GM18873 (cell line): ENCODE measurements around the gene DAZL.
"Not testable (repeated sequence)": the region's sequence is repeated elsewhere in the genome, so short reads cannot be mapped to it uniquely, and the experiment has no call there.

Experiments
- ATAC-seq: cut with Tn5 transposase; IDR thresholded peaks from one replicate; pipeline ENCODE4 v1.9.1; 2021; ENCODE audit warnings: mild to moderate bottlenecking, moderate library complexity, moderate number of reproducible peaks; ENCODE audit not compliant: unreplicated experiment, low FRiP score

Gene DAZL, protein sequence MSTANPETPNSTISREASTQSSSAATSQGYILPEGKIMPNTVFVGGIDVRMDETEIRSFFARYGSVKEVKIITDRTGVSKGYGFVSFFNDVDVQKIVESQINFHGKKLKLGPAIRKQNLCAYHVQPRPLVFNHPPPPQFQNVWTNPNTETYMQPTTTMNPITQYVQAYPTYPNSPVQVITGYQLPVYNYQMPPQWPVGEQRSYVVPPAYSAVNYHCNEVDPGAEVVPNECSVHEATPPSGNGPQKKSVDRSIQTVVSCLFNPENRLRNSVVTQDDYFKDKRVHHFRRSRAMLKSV

DNA sequence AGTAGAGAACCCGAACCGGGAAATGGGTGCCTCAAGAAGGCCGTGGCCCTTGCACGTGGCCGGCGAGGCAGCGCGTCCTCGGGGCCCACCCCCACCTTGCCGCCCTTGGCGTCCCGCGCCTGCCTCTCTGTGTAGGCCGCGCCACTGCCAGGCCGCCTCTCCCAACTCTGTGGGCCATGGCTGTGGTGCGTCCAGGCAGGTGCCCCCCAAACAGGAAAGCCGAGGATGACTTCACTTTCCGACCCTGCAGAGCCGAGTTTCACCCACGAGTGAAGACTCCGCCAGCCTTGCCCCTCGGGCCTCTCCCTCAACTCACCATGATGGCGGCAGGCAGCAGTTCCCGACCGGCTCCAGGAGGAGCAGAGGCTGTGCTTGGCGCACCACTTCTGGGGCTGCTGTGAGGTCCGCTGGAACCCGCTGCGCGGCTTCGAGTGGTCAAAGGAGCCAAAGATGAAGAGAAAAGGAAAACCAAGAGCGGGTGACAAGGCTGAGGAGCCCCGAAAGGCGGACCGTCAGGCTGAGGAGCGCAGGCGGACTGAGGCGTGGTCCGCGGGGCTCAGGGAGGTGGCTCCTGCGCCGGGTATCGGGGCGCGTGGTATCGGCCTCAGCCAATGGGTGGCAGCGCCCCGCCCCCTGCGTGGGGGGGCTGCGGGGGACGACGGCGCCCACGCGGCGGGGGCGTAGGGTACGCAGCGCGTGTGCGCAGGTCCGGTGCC is at the start of gene DAZL:
DAZL (minus strand) TSS at position 537 of the 716 bp plus-strand sequence; CDS start at position 319, 218 bp downstream.
- no peak for ATAC-seq

DNA sequence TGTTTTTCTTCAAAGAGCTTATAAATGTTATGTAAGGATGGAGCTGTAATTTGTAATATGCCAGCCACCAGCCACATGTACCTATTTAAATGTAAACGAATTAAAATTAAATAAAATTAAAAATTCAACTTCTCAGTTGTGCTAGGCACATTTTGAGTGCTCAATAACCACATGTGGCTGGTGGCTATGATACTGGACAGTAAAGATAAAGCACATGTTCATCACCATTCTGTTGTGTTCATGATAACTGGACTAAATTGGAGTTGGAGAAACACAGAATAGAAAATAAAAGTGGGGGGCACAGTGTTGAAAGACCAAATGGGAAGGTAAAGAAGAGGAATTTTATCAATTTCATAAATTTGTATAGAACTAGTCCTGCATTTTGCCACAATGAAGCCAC is 49.8 kb upstream of the DAZL start:
- no peak for ATAC-seq

DNA sequence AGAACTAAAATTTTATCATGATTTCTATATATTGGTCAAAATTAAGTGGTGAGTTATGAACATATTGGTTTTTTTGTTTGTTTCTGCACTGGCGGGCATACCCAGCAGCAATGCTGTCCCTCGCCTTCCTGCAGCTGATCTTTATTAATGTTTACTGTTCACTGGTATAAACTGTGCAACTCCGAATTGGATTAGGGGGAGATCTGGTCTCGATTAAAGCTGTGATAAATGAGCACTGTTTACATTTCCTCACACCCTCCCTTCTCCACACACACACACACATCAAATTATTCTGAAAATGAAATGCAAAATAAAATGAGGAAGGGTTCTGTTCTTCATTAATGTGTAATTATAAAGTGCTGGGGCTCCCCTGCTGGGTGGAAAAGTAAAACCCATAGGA is 48.5 kb upstream of the DAZL start:
- ATAC-seq, result no peak

DNA sequence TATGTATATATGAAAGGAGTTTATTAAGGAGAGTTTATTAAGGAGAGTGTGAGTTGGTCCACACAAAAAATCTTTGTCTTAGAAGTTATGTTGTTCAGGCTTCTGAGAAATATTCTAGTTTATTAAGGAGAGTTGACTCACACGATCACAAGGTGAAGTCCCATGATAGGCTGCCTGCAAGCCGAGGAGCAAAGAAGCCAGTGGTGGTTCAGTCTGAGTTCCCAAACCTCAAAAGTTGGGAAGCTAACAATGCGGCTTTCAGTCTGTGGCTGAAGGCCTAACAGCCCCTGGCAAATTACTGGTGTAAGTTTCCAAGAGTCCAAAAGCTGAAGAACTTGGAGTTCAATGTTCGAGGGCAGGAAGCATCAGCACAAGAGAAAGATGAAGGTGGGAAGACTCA is 42.4 kb upstream of the DAZL start:
- no peak for ATAC-seq

DNA sequence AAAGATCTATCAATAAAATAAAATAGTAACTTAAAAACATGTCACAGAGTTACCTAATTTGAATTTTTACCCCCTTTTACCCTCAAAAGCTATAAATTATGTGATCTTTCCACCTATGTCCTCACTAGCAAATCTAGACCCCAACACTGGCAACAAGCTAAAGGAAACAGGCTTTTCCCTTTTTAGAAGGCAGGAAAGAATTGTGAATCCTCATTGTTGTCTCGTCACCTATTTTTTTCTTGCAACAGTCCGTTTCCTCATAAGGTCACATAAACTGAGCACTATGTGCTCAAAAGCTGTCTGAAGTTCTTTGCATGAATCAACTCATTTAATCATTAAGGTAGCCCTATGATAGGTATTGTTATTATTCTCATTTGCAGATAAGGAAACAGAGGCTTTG is 34.6 kb upstream of the DAZL start:
- no peak for ATAC-seq

DNA sequence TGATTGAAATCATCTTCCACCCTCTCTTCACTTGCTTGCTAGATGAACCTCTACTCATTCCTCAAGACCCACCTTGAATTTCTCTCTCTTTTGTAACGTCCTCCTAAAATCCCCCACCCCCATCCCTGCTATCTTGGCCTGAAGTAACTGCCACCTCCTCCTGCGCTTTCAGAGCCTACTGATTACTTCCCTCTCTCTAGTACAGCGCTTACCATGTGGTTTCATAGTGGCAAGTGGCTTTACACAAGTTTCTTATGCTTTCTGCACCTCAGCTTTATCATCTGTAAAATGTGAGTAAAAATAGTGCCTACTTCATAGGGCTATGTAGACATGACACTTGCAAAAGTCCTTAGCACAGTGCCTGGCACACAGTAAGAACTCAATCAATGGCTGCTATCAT is 28.7 kb upstream of the DAZL start:
- ATAC-seq, result no peak

DNA sequence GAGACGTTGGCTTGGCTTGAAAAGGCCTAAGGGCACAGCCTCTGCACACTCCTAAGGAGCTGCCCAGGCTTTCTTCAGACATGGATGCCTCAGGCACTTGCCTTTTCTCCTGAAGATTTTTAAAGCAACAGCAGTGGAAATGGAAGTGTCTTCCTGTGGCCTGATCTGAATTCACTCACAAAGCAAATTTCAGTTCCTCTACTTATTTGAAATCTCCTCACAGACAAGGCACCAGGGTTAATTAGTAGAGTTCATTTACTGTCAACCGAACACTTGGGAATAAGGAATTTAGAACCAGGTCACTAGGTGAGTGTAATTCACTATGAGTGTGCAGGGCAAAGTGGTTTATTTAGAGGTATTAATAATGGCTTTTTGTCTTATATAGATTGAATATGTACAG is 27.2 kb upstream of the DAZL start:
- no peak for ATAC-seq

DNA sequence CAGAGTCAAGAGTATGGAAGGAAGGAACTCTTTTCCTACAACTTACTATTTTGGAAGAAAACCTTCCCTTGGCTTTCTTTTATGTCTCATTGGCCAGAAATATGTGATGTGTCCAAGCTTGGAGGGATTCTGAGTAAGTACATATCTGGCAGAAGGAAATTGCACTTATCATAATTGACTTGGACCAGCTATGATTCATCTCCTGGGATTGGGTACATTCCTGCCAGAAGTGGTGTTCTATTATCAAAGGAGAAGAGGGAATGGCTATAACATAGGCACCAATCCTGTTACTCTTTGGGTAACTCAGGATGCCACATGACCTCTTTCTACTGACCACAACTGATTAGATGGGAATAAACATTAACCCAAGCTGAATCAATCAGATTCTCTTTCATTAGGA is 13.5 kb upstream of the DAZL start:
- no peak for ATAC-seq

DNA sequence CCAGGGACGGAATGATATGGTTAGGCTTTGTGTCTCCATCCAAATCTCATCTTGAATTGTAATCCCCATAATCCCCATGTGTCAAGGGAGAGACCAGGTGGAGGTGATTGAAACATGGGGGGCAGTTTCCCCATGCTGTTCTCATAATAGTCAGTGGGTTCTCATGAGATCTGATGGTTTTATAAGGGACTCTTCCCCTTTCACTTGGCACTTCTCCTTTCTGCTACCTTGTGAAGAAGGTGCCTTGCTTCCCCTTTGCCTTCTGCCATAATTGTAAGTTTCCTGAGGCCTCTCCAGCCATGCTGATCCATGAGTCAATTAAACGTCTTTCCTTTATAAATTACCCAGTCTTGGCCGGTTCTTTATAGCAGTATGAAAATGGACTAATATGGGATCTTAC is 11.9 kb upstream of the DAZL start:
- ATAC-seq, result not testable (repeated sequence)

DNA sequence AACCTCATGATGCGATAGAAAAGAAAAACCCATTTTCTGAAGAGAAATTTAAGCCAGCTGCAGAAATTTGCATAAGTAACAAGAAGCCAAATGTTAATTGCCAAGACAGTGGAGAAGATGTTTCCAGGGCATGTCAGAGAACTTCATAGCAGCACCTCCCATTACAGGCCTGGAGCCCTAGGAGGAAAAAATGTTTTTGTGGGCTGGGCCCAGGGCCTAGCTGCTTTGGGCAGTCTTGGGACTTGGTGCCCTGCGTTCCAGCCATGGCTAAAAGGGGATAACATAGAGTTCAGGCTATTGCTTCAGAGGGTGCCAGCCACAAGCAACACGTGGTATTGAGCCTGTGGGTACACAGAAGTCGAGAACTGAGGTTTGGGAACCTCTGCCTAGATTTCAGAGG is 10.9 kb upstream of the DAZL start:
- ATAC-seq, result no peak

DNA sequence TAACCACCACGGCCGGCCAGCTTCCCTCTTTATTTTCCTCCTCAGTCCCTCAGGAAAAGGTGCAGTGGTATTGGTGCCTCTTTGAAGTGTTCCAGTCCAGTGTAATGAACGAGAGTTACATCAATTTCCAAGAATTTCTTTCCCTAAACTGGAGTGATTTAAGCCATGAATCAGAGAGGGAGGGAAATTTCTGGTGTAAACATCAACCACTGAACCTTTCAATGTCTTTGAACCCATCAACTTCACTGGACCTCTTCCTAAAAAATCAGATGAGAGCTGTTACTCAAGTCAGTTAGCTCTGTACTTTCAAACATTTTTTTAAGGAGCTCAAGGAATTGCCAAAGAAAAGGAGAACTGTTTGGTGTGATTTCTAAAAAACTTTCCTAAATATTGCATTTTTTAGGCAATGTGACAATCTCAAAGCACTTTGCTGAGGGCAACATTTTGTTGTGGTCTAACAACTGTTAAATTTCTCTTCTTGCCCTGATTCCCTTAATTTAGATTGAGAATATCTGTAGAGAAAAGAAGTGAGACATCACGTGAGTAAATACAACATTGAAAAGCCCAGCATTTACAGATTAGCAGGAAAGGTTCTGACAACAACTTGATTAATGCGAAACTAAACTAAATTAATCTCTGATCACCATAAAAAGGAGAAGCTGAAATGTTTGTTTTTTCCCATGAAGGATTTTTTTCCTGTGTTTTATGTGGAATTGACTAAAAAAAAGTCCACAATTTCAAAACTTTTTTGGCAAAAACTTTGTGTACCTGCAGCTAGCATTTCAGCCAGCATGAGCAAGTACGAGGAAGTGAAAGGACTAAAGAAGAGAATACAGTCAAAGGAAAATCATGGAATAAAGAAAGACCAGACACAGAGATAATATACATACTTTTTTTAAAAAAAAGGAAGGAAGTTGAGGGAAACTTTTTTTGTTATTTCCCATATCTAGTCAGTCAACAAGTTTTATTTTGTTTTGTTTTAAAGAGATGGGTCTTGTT is 9.1 kb upstream of the DAZL start:
- no peak for ATAC-seq

DNA sequence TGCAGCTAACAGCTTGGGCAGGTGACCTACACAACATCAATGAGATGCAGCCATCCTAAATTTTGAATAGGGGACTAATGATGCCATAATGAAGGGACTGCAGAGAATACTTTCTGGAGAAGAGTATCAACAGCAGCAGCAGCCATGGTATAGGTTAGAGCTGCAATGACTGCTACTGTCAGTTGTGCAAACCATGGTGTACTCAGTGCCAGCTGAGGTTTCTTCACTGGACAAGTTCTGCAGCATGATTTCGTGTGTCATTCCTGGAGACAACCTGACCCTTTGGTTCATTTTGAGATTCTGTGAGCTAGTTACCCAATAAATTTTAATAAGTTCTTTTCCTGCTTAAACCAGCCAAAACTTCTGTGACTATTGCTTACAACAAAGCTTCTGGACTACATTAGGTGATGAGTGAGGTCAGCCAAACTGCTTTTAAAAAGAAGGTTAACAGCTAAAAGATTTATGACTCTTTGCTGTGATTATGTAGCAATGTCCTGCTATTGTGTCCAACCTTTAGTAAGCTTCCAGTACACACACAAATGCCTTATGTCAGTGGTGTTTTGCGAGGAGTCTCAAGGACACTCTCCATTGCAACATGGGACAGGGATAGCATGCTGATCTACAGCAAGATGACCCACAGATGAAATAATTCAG is 4.8 kb upstream of the DAZL start:
- ATAC-seq, result no peak

DNA sequence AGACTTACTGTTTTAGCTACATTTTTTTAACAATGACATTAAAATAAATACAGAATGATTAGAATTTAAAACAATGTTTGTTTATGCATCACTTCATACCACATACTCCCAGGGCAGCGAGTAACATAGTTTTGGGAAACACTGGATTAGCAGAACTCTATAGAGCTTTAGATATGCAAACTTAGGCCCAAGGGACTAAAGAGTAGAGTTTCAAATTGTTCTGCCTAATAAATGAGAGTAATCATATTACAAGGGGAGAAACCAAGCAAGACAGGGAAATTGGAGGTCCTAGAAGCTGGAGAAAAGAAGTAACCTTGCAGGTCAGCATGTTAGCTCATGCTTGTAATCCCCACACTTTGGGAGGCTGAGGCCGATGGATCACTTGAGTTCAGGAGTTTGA is 3.6 kb upstream of the DAZL start:
- ATAC-seq, result no peak

DNA sequence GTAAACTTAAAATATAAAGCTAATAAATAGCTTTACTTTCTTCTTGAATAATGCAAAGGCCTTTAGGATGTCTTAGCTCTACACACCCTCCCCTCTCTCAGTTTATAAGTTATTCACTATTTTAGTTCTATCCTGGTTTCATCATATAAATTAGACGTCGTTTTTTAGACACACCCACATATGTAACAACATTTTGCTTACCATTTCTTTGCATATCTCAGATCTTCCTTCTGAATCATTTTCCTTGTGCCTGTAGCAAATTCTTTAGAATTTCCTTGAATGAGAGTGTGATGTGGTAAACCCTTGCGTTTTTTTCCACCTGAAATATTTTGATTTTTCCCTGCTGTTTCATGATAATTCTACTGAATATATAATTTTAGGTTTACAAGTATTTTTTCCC is 2.5 kb upstream of the DAZL start:
- ATAC-seq, result no peak

DNA sequence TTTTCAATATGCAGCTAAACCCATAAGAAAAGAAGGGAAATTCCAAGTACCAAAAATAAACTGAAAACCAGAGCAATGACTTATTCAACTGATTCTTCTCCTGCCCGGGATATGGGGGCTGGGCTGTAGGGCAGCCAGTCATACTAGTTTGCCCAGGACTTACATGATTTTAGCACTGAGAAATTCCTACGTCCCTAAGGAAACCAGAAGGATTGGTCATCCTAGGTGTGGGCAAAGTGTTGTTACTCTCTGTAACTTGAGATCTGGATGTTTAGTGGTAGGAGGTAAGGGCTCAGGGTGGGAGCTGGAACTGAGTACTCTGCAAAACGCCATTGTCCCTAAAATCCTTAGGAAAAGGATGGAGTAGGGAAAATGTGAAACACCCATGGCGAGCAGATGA is 1.2 kb upstream of the DAZL start:
- ATAC-seq, result no peak

DNA sequence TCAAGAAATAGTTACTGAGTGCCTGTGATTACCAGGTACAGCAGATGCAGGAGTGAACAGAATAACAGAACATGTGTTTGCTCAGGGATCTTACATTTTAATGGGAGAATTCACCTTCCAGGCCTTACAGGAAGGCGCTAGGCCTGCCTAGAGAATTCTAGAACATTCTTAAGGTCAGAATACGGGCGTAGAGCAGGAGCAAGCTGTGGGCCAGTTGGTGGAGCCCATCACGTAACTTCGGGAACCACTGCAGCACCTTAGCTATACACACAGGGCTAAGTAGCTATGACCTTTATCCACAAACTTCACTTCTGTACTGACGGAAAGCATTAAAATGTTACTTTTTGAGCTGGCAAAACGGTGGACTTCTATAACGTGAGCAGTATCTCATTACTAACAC is 743 bp upstream of the DAZL start:
- ATAC-seq, result no peak

DNA sequence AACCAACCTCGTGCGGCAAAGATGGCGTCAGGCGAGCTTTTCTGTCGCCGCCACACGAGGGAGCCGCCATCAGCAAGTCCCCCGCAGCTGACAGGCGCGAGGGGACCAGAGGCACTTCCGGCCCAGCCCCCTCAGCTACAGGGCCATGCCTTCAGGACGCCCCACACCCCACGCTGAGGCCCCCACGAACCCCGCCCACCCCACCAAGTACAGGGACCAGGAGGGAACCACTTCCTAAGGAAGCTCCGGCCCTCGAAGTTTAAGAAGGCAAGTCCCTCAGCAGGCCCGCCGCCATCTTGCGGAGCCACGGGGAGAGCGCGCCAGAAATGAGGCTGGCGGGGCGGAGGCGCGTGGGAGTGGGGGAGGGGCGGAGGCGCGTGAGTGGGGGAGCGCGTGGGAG is 790 bp downstream of the DAZL start:
- ATAC-seq, result no peak

DNA sequence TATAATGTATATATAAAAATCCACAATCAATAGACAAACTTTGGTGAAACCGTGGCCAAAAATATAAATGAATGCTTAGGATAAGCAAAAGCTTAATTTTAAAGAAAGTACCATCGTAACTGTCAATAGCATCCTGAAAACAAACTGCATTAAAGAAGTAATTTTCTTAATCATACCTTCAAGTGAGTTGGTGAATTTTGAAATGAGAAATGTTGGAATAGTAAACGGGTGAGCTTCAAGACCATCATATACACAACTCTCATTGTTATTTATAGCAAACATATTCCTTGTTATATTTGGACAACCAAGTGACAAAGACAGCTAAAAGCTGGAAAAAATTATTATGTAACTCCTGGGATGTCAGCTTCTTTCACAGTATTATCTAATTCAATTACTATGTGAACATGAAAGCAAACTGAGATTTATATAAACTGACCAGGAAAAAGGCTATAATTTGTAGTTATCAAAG is 3.7 kb downstream of the DAZL start:
- no peak for ATAC-seq

DNA sequence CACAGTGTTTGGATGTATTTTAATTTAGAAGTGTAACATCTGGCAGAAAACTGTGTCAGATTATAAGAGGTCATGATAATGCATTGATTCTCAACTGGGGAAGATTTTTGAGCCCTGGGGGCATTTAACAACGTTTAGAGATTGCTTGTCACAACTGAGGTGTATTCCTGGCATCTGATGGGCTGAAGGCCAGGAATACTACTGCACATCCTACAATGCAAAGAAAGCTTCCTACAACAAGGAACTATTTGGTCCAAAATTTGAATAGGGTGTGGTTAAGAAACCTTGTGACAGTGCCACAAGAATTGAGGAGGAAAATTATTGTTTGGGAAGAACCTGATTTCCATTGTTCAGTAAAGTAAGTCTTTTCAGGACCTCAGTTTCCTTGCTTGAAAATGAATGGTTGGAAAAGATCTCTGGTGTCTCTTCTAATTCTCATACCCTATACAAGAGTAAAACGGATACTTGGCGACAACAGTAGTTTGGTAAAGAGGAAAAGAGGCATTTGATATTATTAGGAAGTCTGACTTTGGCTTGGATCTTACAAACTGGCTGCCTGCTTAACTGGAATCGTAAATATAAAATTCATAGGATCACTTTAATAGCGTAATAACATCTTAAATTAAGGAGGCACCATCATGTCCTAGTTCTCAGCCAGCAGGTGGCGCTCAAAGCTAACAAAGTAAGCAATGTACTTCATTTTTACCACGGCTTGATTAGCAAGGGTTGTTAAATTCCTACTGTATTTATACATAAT is 4.3 kb downstream of the DAZL start:
- no peak for ATAC-seq

DNA sequence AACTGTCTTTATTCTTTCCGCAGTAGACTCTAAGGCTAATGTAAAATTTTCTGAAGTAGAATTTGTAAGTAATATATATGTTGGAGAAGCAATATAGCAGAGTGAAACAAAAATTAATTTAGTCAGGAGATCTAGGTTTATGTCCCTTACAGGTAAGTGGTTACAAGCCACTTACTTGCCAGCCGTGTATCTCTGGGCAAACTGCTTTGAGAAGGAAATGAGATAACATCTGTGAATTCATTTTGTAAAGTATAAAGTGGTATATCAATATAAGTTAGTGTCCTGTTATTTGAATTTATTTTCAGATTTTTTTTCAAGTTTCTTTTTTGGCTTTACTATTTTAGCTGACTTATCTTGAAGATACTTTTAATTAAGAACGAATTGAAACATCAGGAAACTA is 5.5 kb downstream of the DAZL start:
- ATAC-seq, result no peak
